OCI-LY7 (cell line): ENCODE results near the gene OR6J1. TPM values are rescaled to one million over a fixed set of nuclear protein-coding genes. Genes with fewer than 3 reads are reported as not detected.
"Not testable (repeated sequence)": the region's sequence is repeated elsewhere in the genome, so short reads cannot be mapped to it uniquely, and the experiment has no call there.

Experiments
- BruUV-seq: library from RNA; stranded (reverse); fragments of 400-500 nt; replicated peaks from 2 replicates; lab custom pipeline; 2021; lab: Mats Ljungman, UMichigan
- CTCF ChIA-PET: fragments of 300-600 bp; sonication (Branson Sonifier 250); formaldehyde crosslinking; loops from one replicate; lab custom pipeline; 2022; ENCODE audit warnings: antibody characterized with exemption; ENCODE audit not compliant: unreplicated experiment; lab: Charles Lee
- POLR2A ChIA-PET: fragments of 300-600 bp; sonication (Branson Sonifier 250); formaldehyde crosslinking; loops from one replicate; lab custom pipeline; 2022; ENCODE audit warnings: antibody characterized with exemption; lab: Charles Lee
- DNase-seq: peaks from one replicate; pipeline ENCODE4 v3.0.0-alpha.2; 2015; ENCODE audit warnings: low spot score
- H2AFZ ChIP-seq: fragments of 200-600 bp; sonication (generic), shearing (Covaris generic); 2 replicates; pipeline ENCODE4 v1.6.1; 2014; ENCODE audit warnings: mild to moderate bottlenecking, antibody characterized with exemption, low read length, moderate library complexity
- H3K27ac ChIP-seq: fragments of 200-600 bp; sonication (generic); 2 replicates; pipeline ENCODE4 v1.5.1; 2014; ENCODE audit warnings: mixed run types, low read depth, mild to moderate bottlenecking, moderate library complexity, low read length, inconsistent platforms; ENCODE audit not compliant: poor library complexity, severe bottlenecking
- H3K36me3 ChIP-seq: fragments of 200-600 bp; sonication (generic); 2 replicates; pipeline ENCODE4 v1.6.1; 2014; ENCODE audit warnings: mild to moderate bottlenecking, antibody characterized with exemption, low read length, moderate library complexity, mixed read lengths; ENCODE audit not compliant: insufficient read depth
- H3K4me1 ChIP-seq: fragments of 200-600 bp; sonication (generic); 2 replicates; pipeline ENCODE4 v1.5.1; 2014; ENCODE audit warnings: mild to moderate bottlenecking, low read length; ENCODE audit not compliant: insufficient read depth, poor library complexity, severe bottlenecking
- H3K4me2 ChIP-seq: fragments of 200-600 bp; sonication (generic); 2 replicates; pipeline ENCODE4 v1.6.1; 2014; ENCODE audit warnings: mild to moderate bottlenecking, low read length
- H3K4me3 ChIP-seq: fragments of 200-600 bp; sonication (generic); 2 replicates; pipeline ENCODE4 v1.5.1; 2014; ENCODE audit warnings: mild to moderate bottlenecking, low read depth, low read length; ENCODE audit not compliant: poor library complexity, severe bottlenecking
- H3K79me2 ChIP-seq: fragments of 200-600 bp; sonication (generic); 2 replicates; pipeline ENCODE4 v1.6.1; 2016; ENCODE audit warnings: low read depth, mild to moderate bottlenecking, low read length, moderate library complexity, mixed read lengths; ENCODE audit not compliant: insufficient read depth
- H3K9me2 ChIP-seq: fragments of 200-600 bp; sonication (generic); 2 replicates; pipeline ENCODE4 v1.6.1; 2016; ENCODE audit warnings: mild to moderate bottlenecking, low read length, mixed read lengths; ENCODE audit not compliant: insufficient read depth
- H3K9me3 ChIP-seq: fragments of 200-600 bp; sonication (generic); 2 replicates; pipeline ENCODE4 v1.6.1; 2014; ENCODE audit warnings: mild to moderate bottlenecking, mixed run types, low read length, mixed read lengths
- H4K20me1 ChIP-seq: fragments of 200-600 bp; sonication (generic); 2 replicates; pipeline ENCODE4 v1.6.1; 2014; ENCODE audit warnings: mild to moderate bottlenecking, antibody characterized with exemption, low read length, moderate library complexity, mixed read lengths; ENCODE audit not compliant: insufficient read depth
- EZH2phosphoT487 ChIP-seq: fragments of 200-600 bp; sonication (generic); IDR thresholded peaks from 2 replicates; pipeline ENCODE4 v1.6.1; 2018; ENCODE audit warnings: low read depth, borderline replicate concordance, mild to moderate bottlenecking, mixed run types, antibody characterized with exemption, low read length, moderate library complexity, mixed read lengths
- intact Hi-C: fragments of 100-400 bp; cut with micrococcal nuclease; formaldehyde crosslinking; loops from one replicate; pipeline ENCODE4 v1.10.0; 2022; ENCODE audit not compliant: unreplicated experiment
- total RNA-seq, 2 experiments: library from RNA; depleted of rRNA in 1 of 2; stranded (reverse); fragments of >200 nt in 1 of 2; shearing (Covaris generic) in 1 of 2; gene quantifications; 2 replicates each; pipeline ENCODE4 v1.2.3, GENCODE V29; 2014 to 2022
- TF ChIP-seq, protein P1 (sequence below): fragments of 200-600 bp; sonication (generic); conservative IDR thresholded peaks from 2 replicates; pipeline ENCODE4 v1.5.1; 2014; ENCODE audit warnings: mild to moderate bottlenecking, antibody characterized with exemption, low read length, moderate library complexity, mixed read lengths

The OR6J1 gene
- total RNA-seq, 2 experiments from 2014 or later = not detected

DNA sequence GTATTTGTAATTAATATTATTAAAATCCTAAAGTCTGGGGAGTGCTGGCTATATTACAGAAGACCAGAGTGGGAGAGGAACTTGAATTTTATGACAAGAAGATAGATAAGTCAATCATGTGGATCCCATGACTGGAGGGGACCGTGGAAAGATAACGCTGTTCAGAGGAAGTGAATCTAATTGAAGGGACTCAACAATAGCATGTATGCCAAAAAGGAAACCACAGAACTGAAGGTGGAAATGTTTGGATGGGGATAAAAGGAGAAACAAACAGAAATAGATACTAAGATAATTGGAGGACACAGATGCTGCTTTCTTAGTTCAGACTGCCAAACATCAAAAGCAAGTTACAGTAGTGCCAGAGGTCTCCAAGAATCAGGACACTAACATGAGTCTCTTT is 21.1 kb downstream of the OR6J1 start:
- no peaks in the 10 kb centered on the region for H4K20me1 ChIP-seq
- H3K4me1 ChIP-seq = no peaks in the 10 kb centered on the region
- CTCF ChIA-PET = no interaction called here
- no peak for DNase-seq
- H3K4me3 ChIP-seq = no peak overlapping the region
- no peaks in the 10 kb centered on the region for H3K9me3 ChIP-seq
- POLR2A ChIA-PET = no interaction called here
- no peaks in the 10 kb centered on the region for H3K79me2 ChIP-seq
- no peak overlapping the region for H2AFZ ChIP-seq
- no peaks in the 10 kb centered on the region for H3K9me2 ChIP-seq
- BruUV-seq = no TSS peak
- TF ChIP-seq, protein P1, sequence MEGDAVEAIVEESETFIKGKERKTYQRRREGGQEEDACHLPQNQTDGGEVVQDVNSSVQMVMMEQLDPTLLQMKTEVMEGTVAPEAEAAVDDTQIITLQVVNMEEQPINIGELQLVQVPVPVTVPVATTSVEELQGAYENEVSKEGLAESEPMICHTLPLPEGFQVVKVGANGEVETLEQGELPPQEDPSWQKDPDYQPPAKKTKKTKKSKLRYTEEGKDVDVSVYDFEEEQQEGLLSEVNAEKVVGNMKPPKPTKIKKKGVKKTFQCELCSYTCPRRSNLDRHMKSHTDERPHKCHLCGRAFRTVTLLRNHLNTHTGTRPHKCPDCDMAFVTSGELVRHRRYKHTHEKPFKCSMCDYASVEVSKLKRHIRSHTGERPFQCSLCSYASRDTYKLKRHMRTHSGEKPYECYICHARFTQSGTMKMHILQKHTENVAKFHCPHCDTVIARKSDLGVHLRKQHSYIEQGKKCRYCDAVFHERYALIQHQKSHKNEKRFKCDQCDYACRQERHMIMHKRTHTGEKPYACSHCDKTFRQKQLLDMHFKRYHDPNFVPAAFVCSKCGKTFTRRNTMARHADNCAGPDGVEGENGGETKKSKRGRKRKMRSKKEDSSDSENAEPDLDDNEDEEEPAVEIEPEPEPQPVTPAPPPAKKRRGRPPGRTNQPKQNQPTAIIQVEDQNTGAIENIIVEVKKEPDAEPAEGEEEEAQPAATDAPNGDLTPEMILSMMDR = no peak
- no peak for TF ChIP-seq EZH2phosphoT487
- H3K4me2 ChIP-seq = no peak overlapping the region
- intact Hi-C loops = no loop called here
- no peak overlapping the region for H3K27ac ChIP-seq
- no peaks in the 10 kb centered on the region for H3K36me3 ChIP-seq

GRCh38 chr14:22622255-22622654 is 21.9 kb downstream of the OR6J1 start:
- no peaks in the 10 kb centered on the region for H3K36me3 ChIP-seq
- H3K4me2 ChIP-seq = no peak overlapping the region
- H3K9me3 ChIP-seq = no peaks in the 10 kb centered on the region
- no peaks in the 10 kb centered on the region for H3K79me2 ChIP-seq
- H3K4me1 ChIP-seq = no peaks in the 10 kb centered on the region
- H3K4me3 ChIP-seq = no peak overlapping the region
- H3K27ac ChIP-seq = no peak overlapping the region
- no peaks in the 10 kb centered on the region for H3K9me2 ChIP-seq
- H2AFZ ChIP-seq = no peak overlapping the region
- no peak for DNase-seq
- TF ChIP-seq EZH2phosphoT487 = no peak
- TF ChIP-seq, protein P1 = no peak
- CTCF ChIA-PET = no interaction called here
- POLR2A ChIA-PET = no interaction called here
- no peaks in the 10 kb centered on the region for H4K20me1 ChIP-seq
- no TSS peak for BruUV-seq
- intact Hi-C loops = no loop called here

DNA sequence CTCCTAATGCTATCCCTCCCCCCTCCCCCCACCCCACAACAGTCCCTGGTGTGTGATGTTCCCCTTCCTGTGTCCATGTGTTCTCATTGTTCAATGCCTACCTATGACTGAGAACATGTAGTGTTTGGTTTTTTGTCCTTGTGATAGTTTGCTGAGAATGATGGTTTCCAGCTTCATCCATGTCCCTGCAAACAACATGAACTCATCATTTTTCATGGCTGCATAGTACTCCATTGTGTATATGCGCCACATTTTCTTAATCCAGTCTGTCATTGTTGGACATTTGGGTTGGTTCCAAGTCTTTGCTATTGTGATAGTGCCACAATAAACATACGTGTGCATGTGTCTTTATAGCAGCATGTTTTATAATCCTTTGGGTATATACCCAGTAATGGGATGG is 28.4 kb downstream of the OR6J1 start:
- CTCF ChIA-PET, H3K4me1 ChIP-seq, H4K20me1 ChIP-seq, H3K36me3 ChIP-seq, intact Hi-C loops, H3K79me2 ChIP-seq, H3K27ac ChIP-seq, H3K4me3 ChIP-seq, H3K9me2 ChIP-seq, DNase-seq, H3K4me2 ChIP-seq, H3K9me3 ChIP-seq, POLR2A ChIA-PET, BruUV-seq, H2AFZ ChIP-seq: not testable (repeated sequence)
